ENCODE measurements around the gene FOXL2. TPM values are rescaled to one million over a fixed set of nuclear protein-coding genes. Genes with fewer than 3 reads are reported as not detected.
"Not testable (repeated sequence)": the region's sequence is repeated elsewhere in the genome, so short reads cannot be mapped to it uniquely, and the experiment has no call there.

FOXL2 gene
- polyA plus RNA-seq, 1 experiment: 0.07 TPM

DNA sequence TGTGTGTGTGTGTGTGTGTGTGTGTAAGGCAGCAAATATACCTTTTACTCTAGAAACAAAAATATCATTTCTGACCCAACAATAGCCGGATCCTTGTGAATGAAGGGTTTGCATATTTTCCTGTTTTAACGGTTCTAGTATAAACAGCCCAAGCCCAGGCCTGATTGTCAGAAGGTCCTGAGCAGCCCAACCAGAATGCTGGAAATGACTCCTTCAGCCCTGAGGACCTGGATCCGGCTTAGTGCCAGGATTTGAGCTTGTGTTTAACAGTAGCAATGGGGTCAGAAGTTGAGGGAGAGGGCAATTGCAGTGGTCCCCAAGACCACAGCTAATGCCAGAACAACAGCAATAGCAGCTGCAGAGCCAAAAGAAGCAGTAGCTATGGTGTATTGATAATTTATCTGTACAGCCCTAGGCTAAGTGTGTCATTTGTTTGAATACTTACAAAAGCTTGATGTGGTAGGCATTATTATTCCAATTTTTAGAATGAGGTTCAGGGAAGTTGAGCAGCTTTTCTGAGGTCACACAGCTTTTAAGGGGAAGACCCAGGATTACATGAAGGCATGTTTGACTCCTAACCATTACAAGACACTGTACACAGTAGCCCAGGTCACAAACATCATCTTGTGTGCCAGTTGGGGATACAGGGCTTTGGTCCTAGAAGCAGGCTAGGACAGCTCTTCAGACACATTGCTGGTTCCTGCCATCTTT is 12.8 kb downstream of the FOXL2 start:
- H3K9me3 ChIP-seq (ENCODE audit: control insufficient read depth, insufficient read depth, low read length): peaks cover 5% of the 10 kb centered on the region; the same call in 1 of the 2 replicates
- ChIA-PET CTCF (interaction anchor here (0.5 to 5.4 kb wide), 10 partner anchors 11 to 455 kb away, joined by 3 to 85 read pairs (median 6); no protein-coding TSS in a partner anchor), POLR2A (interaction anchor here (0.6 to 0.7 kb wide), 2 partner anchors 71 to 353 kb away, joined by 3 read pairs; no protein-coding TSS in a partner anchor)
- no peak overlapping the region for H3K4me3 ChIP-seq (ENCODE audit: low read depth, low read length)
- no peak for TF ChIP-seq CTCF (IDR thresholded peaks at IDR 0.05; ENCODE audit: low read depth, low read length)
- H3K27ac ChIP-seq (ENCODE audit: low read depth, low read length): no peak overlapping the region
- no peak for DNase-seq (ENCODE audit: low read depth, low spot score)
- H3K27me3 ChIP-seq (ENCODE audit: control insufficient read depth, insufficient read depth, low read length): peaks cover 65% of the 10 kb centered on the region

DNA sequence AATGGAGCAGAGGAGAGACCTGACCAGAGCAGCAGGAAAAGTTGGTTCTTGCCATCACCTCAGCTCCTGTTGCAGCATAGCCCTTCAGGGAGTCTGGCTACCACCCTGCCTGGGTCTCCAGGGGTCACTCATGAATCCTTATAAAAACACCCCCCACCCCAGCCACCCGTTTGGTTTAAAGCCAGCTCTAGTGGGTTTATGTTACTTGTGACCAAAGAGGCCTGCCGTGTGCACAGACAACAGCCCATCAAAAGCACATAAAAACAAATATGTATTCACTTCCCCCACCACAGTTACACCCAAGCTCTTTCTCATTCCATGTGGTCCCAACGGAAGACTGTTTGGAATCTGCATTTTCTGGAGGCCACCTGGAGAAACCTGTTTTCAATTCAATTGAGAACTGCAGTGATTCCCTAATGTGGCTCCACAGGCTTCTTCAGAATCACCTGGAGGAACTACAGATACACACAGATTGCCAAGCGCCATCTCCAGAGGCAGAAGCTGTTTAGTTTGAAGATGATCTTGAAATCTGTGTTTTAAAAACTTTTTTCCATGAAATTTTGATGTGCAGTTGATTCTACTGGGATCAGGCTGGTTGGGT is 13.8 kb downstream of the FOXL2 start:
- CTCF ChIA-PET: interaction anchor here (0.8 to 5.4 kb wide), 7 partner anchors 10 to 454 kb away, joined by 3 to 85 read pairs (median 9); no protein-coding TSS in a partner anchor
- DNase-seq (ENCODE audit: low read depth, low spot score): no peak
- no peak for TF ChIP-seq CTCF (IDR thresholded peaks at IDR 0.05; ENCODE audit: low read depth, low read length)

DNA sequence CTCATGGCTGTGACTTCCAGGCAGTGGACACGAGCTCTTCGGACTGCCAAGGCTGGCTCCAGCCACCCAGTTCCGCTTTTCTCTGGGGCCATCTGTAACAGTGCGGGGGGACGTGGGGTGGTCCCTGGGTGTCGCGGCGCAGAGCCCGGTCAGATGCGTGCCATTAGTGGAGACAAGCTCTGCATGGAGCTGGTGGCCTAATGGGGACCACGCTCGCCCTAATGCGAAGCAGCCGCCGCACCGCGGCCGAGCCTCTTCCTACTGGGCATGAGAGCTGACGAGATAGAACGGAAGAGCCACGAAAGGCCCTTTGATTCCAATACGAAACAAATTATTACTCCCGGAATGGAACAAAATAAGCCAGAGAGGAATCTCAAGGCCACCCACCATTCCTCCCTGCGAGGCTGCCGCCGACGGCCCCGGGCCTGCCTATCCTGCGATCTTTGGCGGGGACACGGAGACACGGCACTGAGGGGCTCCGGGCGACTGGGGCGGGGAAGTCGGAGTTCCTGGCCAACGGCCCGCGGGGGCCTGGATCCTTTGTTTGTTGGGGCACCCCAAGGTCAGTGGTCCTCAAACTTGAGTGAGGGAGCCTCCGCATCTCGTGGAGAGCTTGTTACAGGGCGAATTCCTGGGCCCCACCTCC is 18.1 kb downstream of the FOXL2 start:
- Histone ChIP-seq H3K27me3 (ENCODE audit: control insufficient read depth, insufficient read depth, low read length) (peaks cover 28% of the 10 kb centered on the region), H3K9me3 (ENCODE audit: control insufficient read depth, insufficient read depth, low read length) (peaks cover 4% of the 10 kb centered on the region; the same call in 1 of the 2 replicates), H3K27ac (ENCODE audit: low read depth, low read length) (no peak overlapping the region), H3K4me3 (ENCODE audit: low read depth, low read length) (no peak overlapping the region)
- POLR2A ChIA-PET: no interaction called here
- no peak for TF ChIP-seq CTCF (IDR thresholded peaks at IDR 0.05; ENCODE audit: low read depth, low read length)
- CTCF ChIA-PET: interaction anchor here (0.8 to 8.2 kb wide), 5 partner anchors 8 to 450 kb away, joined by 3 to 106 read pairs (median 6); partner anchors contain the start of gene CEP70
- DNase-seq (ENCODE audit: low read depth, low spot score): no peak

More for the DNA sequence above, 13.8 kb downstream of the FOXL2 start:
- POLR2A ChIA-PET: interaction anchor here (0.7 kb wide), 1 partner anchor 352 kb away, joined by 3 read pairs; no protein-coding TSS in a partner anchor
- Histone ChIP-seq H3K27ac (ENCODE audit: low read depth, low read length) (no peak overlapping the region), H3K4me3 (ENCODE audit: low read depth, low read length) (no peak overlapping the region), H3K9me3 (ENCODE audit: control insufficient read depth, insufficient read depth, low read length) (peaks cover 9% of the 10 kb centered on the region; the same call in 1 of the 2 replicates), H3K27me3 (ENCODE audit: control insufficient read depth, insufficient read depth, low read length) (peaks cover 58% of the 10 kb centered on the region)

GRCh38 chr3:138923531-138923994 is 23.4 kb downstream of the FOXL2 start:
- TF ChIP-seq CTCF (IDR thresholded peaks at IDR 0.05; ENCODE audit: low read depth, low read length): peak; percentile 96
- H3K27ac ChIP-seq (ENCODE audit: low read depth, low read length): no peak overlapping the region
- POLR2A ChIA-PET: interaction anchor here (0.8 to 1.3 kb wide), 3 partner anchors 12 to 329 kb away, joined by 3 to 5 read pairs (median 4); partner anchors contain the start of genes CEP70, FOXL2 and FOXL2NB
- CTCF ChIA-PET: interaction anchor here (0.6 to 17.1 kb wide), 114 partner anchors 9 to 1999 kb away, joined by 3 to 794 read pairs (median 4); partner anchors contain the start of genes CEP70, ESYT3 and FAIM
- H3K27me3 ChIP-seq (ENCODE audit: control insufficient read depth, insufficient read depth, low read length): peaks cover 8% of the 10 kb centered on the region
- no peak overlapping the region for H3K4me3 ChIP-seq (ENCODE audit: low read depth, low read length)
- DNase-seq (ENCODE audit: low read depth, low spot score): peak; percentile 67
- H3K9me3 ChIP-seq (ENCODE audit: control insufficient read depth, insufficient read depth, low read length): no peaks in the 10 kb centered on the region; the same call in 1 of the 2 replicates

DNA sequence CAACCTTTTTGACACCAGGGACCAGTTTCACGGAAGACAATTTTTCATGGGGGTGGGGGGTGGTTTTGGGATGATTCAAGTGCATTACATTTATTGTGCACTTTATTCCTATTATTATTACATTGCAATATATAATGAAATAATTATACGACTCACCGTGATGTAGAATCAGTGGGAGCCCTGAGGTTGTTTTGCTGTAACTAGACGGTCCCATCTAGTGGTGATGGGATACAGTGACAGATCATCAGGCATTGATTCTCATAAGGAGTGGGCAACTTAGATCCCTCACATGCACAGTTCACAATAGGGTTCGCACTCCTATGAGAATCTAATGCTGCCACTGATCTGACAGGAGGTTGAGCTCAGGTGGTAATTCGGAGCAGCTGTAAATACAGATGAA is 24.5 kb downstream of the FOXL2 start:
- H3K4me3 ChIP-seq (ENCODE audit: low read depth, low read length); H3K9me3 ChIP-seq (ENCODE audit: control insufficient read depth, insufficient read depth, low read length); DNase-seq (ENCODE audit: low read depth, low spot score); H3K27me3 ChIP-seq (ENCODE audit: control insufficient read depth, insufficient read depth, low read length): not testable (repeated sequence)
- peak overlapping the region; percentile 65 for H3K27ac ChIP-seq (ENCODE audit: low read depth, low read length)
- CTCF ChIA-PET: interaction anchor here (0.6 to 17.1 kb wide), 36 partner anchors 9 to 554 kb away, joined by 3 to 794 read pairs (median 6); partner anchors contain the start of gene CEP70
- POLR2A ChIA-PET: interaction anchor here (1.3 kb wide), 1 partner anchor 228 kb away, joined by 5 read pairs; no protein-coding TSS in a partner anchor
